IMR-90 (cell line): ENCODE measurements around the gene ZNF248. TPM values are rescaled to one million over a fixed set of nuclear protein-coding genes. Genes with fewer than 3 reads are reported as not detected.

Experiments
- ATAC-seq: fragments of 200-7000 bp; cut with Tn5 transposase; 2 replicates; pipeline ENCODE4 v1.9.1; 2020; ENCODE audit warnings: low read depth, mild to moderate bottlenecking, moderate library complexity
- BruUV-seq: library from RNA; stranded (reverse); fragments of 400-500 nt; replicated peaks from 2 replicates; lab custom pipeline; 2021; lab: Mats Ljungman, UMichigan
- CTCF ChIA-PET: fragments of 300-600 bp; formaldehyde crosslinking; extraction: SDS; loops from one replicate; lab custom pipeline; 2021; ENCODE audit warnings: antibody characterized with exemption; lab: Yijun Ruan, JAX
- POLR2A ChIA-PET: fragments of 300-600 bp; sonication (Branson Sonifier 250); formaldehyde crosslinking; loops from one replicate; lab custom pipeline; 2022; ENCODE audit warnings: antibody characterized with exemption; ENCODE audit not compliant: unreplicated experiment; lab: Charles Lee
- DNase-seq: peaks from one replicate; pipeline ENCODE4 v3.0.0; 2013
- H2AFZ ChIP-seq: replicated peaks from 2 replicates; pipeline ENCODE3; 2013; ENCODE audit warnings: low read length, mild to moderate bottlenecking; ENCODE audit not compliant: poor library complexity
- H2AK5ac ChIP-seq: 2 replicates; pipeline ENCODE4 v1.6.1; 2013; ENCODE audit warnings: low read depth, low read length, inconsistent platforms
- H2AK9ac ChIP-seq: replicated peaks from 2 replicates; pipeline ENCODE3; 2013; ENCODE audit warnings: mild to moderate bottlenecking, low read depth, low read length, moderate library complexity; ENCODE audit not compliant: poor library complexity
- H2BK120ac ChIP-seq: 2 replicates; pipeline ENCODE4 v1.6.1; 2013; ENCODE audit warnings: low read depth, low read length, inconsistent platforms
- H2BK15ac ChIP-seq: 3 replicates; pipeline ENCODE4 v1.6.1; 2013; ENCODE audit warnings: low read depth, low read length, inconsistent platforms
- H2BK20ac ChIP-seq: 2 replicates; pipeline ENCODE4 v1.6.1; 2013; ENCODE audit warnings: low read depth, mild to moderate bottlenecking, inconsistent platforms, low read length, moderate library complexity
- H2BK5ac ChIP-seq: 2 replicates; pipeline ENCODE4 v1.6.1; 2013; ENCODE audit warnings: mild to moderate bottlenecking, low read depth, low read length, inconsistent platforms; ENCODE audit not compliant: poor library complexity, severe bottlenecking
- H3K14ac ChIP-seq: replicated peaks from 2 replicates; pipeline ENCODE4 v1.6.1; 2013; ENCODE audit warnings: low read depth, low read length, inconsistent platforms
- H3K18ac ChIP-seq: 2 replicates; pipeline ENCODE4 v1.6.1; 2013; ENCODE audit warnings: low read depth, low read length, control low read depth
- H3K23ac ChIP-seq: 2 replicates; pipeline ENCODE4 v1.6.1; 2013; ENCODE audit warnings: low read depth, low read length, inconsistent platforms
- H3K27ac ChIP-seq: 2 replicates; pipeline ENCODE4 v1.5.1; 2013; ENCODE audit warnings: mild to moderate bottlenecking, control low read depth, low read length; ENCODE audit not compliant: insufficient read depth
- H3K27me3 ChIP-seq: 2 replicates; pipeline ENCODE4 v1.6.1; 2013; ENCODE audit warnings: low read length; ENCODE audit not compliant: control insufficient read depth, insufficient read depth
- H3K36me3 ChIP-seq: 2 replicates; pipeline ENCODE4 v1.6.1; 2013; ENCODE audit warnings: low read length, mixed read lengths; ENCODE audit not compliant: control insufficient read depth, insufficient read depth
- H3K4ac ChIP-seq: 2 replicates; pipeline ENCODE4 v1.6.1; 2013; ENCODE audit warnings: low read depth, low read length, inconsistent platforms
- H3K4me1 ChIP-seq: 2 replicates; pipeline ENCODE4 v1.6.1; 2013; ENCODE audit warnings: low read length, mixed read lengths; ENCODE audit not compliant: control insufficient read depth, insufficient read depth
- H3K4me2 ChIP-seq: 2 replicates; pipeline ENCODE4 v1.6.1; 2013; ENCODE audit warnings: low read depth, mild to moderate bottlenecking, control low read depth, low read length, moderate library complexity
- H3K4me3 ChIP-seq: 2 replicates; pipeline ENCODE4 v1.5.1; 2013; ENCODE audit warnings: low read depth, mild to moderate bottlenecking, control low read depth, low read length, moderate library complexity; ENCODE audit not compliant: insufficient read depth
- H3K56ac ChIP-seq: 2 replicates; pipeline ENCODE4 v1.6.1; 2013; ENCODE audit warnings: low read length, inconsistent platforms; ENCODE audit not compliant: insufficient read depth; ENCODE audit errors: extremely low read depth
- H3K79me1 ChIP-seq, 2 experiments: 2 replicates each; pipeline ENCODE4 v1.6.1; 2013; ENCODE audit warnings: low read length in 2 of 2, inconsistent platforms in 1 of 2, low read depth in 1 of 2
- H3K9ac ChIP-seq: 2 replicates; pipeline ENCODE4 v1.6.1; 2013; ENCODE audit warnings: low read depth, low read length, control low read depth
- H3K9me1 ChIP-seq: 2 replicates; pipeline ENCODE4 v1.6.1; 2013; ENCODE audit warnings: low read length, inconsistent platforms; ENCODE audit not compliant: insufficient read depth
- H3K9me3 ChIP-seq: 2 replicates; pipeline ENCODE4 v1.6.1; 2013; ENCODE audit warnings: low read length; ENCODE audit not compliant: control insufficient read depth, insufficient read depth
- H4K20me1 ChIP-seq: 2 replicates; pipeline ENCODE4 v1.6.1; 2013; ENCODE audit warnings: low read length, inconsistent platforms; ENCODE audit not compliant: insufficient read depth
- H4K5ac ChIP-seq: 2 replicates; pipeline ENCODE4 v1.6.1; 2013; ENCODE audit warnings: mild to moderate bottlenecking, low read depth, low read length, control low read depth
- H4K8ac ChIP-seq, 2 experiments: 2 replicates each; pipeline ENCODE4 v1.6.1; 2013; ENCODE audit warnings: low read depth in 2 of 2, low read length in 2 of 2, control low read depth in 1 of 2, inconsistent platforms in 1 of 2
- H4K91ac ChIP-seq: 2 replicates; pipeline ENCODE4 v1.6.1; 2013; ENCODE audit warnings: low read depth, low read length, inconsistent platforms; ENCODE audit not compliant: insufficient read depth
- BHLHE40 ChIP-seq: fragments of 150-350 bp; IDR thresholded peaks from 2 replicates; pipeline ENCODE4 v1.6.1; 2016; ENCODE audit warnings: mild to moderate bottlenecking, low read depth, low read length
- CEBPB ChIP-seq: IDR thresholded peaks from 2 replicates; pipeline ENCODE4 v1.6.1; 2012; ENCODE audit warnings: low read depth, low read length, improper control_type of control experiment
- CHD1 ChIP-seq: IDR thresholded peaks from 2 replicates; pipeline ENCODE4 v1.6.1; 2012; ENCODE audit warnings: low read depth, low read length, improper control_type of control experiment
- CTCF ChIP-seq: conservative IDR thresholded peaks from 2 replicates; pipeline ENCODE4 v1.5.1; 2012; ENCODE audit warnings: mild to moderate bottlenecking, low read depth, low read length, improper control_type of control experiment
- FOS ChIP-seq: fragments of 150-350 bp; IDR thresholded peaks from 2 replicates; pipeline ENCODE4 v1.6.1; 2016; ENCODE audit warnings: low read depth, low read length
- MAFK ChIP-seq: IDR thresholded peaks from 2 replicates; pipeline ENCODE4 v1.6.1; 2012; ENCODE audit warnings: low read depth, low read length, improper control_type of control experiment
- MAZ ChIP-seq: IDR thresholded peaks from 2 replicates; pipeline ENCODE4 v1.6.1; 2012; ENCODE audit warnings: low read depth, mild to moderate bottlenecking, low read length, improper control_type of control experiment, moderate library complexity, borderline replicate concordance
- MXI1 ChIP-seq: IDR thresholded peaks from 2 replicates; pipeline ENCODE4 v1.6.1; 2012; ENCODE audit warnings: low read depth, mild to moderate bottlenecking, low read length, moderate library complexity, borderline replicate concordance
- NFE2L2 ChIP-seq: fragments of 150-350 bp; IDR thresholded peaks from 2 replicates; pipeline ENCODE4 v1.6.1; 2016; ENCODE audit warnings: low read depth, mild to moderate bottlenecking, low read length
- POLR2A ChIP-seq: IDR thresholded peaks from 2 replicates; pipeline ENCODE4 v1.6.1; 2012; ENCODE audit warnings: mild to moderate bottlenecking, low read depth, low read length
- RAD21 ChIP-seq: IDR thresholded peaks from 2 replicates; pipeline ENCODE4 v1.6.1; 2012; ENCODE audit warnings: low read length, improper control_type of control experiment
- RCOR1 ChIP-seq: IDR thresholded peaks from 2 replicates; pipeline ENCODE4 v1.6.1; 2012; ENCODE audit warnings: mild to moderate bottlenecking, low read length, improper control_type of control experiment; ENCODE audit not compliant: insufficient replicate concordance
- RFX5 ChIP-seq: IDR thresholded peaks from 2 replicates; pipeline ENCODE4 v1.8.0; 2012; ENCODE audit warnings: low read depth, mild to moderate bottlenecking, low read length, moderate library complexity
- SMC3 ChIP-seq: fragments of 150-350 bp; IDR thresholded peaks from 2 replicates; pipeline ENCODE4 v1.6.1; 2016; ENCODE audit warnings: low read depth, mild to moderate bottlenecking, antibody characterized with exemption, low read length, moderate library complexity
- dilution Hi-C: fragments of 300-500 bp; cut with HindIII; formaldehyde crosslinking; loops from one replicate; pipeline ENCODE4 v1.14.3; 2018; ENCODE audit warnings: low sequenced_read_pairs; ENCODE audit not compliant: unreplicated experiment
- in situ Hi-C: fragments of 300-500 bp; cut with MboI; formaldehyde crosslinking; loops from 3 replicates; pipeline ENCODE4 v1.14.3; 2019; ENCODE audit warnings: low sequenced_read_pairs, inconsistent platforms, mixed read lengths
- intact Hi-C: fragments of 100-400 bp; cut with micrococcal nuclease; formaldehyde crosslinking; loops from 2 replicates; pipeline ENCODE4 v1.10.0; 2022
- polyA plus RNA-seq, 3 experiments: library from polyadenylated mRNA; depleted of rRNA; stranded (reverse); fragments of >200 nt; gene quantifications; 2 replicates each; pipeline ENCODE4 v1.2.3, GENCODE V29; 2012; ENCODE audit warnings: low replicate concordance in 1 of 3
- total RNA-seq: library from RNA; depleted of rRNA; stranded (reverse); fragments of >200 nt; gene quantifications from 2 replicates; pipeline ENCODE4 v1.2.3, GENCODE V29; 2012
- TF ChIP-seq, protein P1 (sequence below): fragments of 150-350 bp; IDR thresholded peaks from 2 replicates; pipeline ENCODE4 v1.6.1; 2016; ENCODE audit warnings: low read depth, mild to moderate bottlenecking, low read length, moderate library complexity, borderline replicate concordance
- TF ChIP-seq, protein P2 (sequence below): fragments of 150-350 bp; IDR thresholded peaks from 2 replicates; pipeline ENCODE4 v1.6.1; 2017; ENCODE audit warnings: mild to moderate bottlenecking, antibody characterized with exemption, low read length, low read depth

Gene ZNF248
- total and polyA plus RNA-seq, 2 of the 4 experiments (the other 2 are of a cell fraction), result 5.1 to 5.7 TPM

GRCh38 chr10:37801557-37801956 lies 55.9 kb downstream of the ZNF248 start:
- H3K36me3 ChIP-seq, result no peaks in the 10 kb centered on the region
- no peak overlapping the region for H2BK15ac ChIP-seq
- no peak for ATAC-seq
- no peak overlapping the region for H3K14ac ChIP-seq
- intact Hi-C loops, result no loop called here
- H3K9me3 ChIP-seq, result 0 out of 2 replicates have a peak, but pooled peaks cover 2% of the 10 kb centered on the region
- H3K9ac ChIP-seq, result no peak overlapping the region
- no peak overlapping the region for H3K4me3 ChIP-seq
- no peaks in the 10 kb centered on the region for H3K79me1 ChIP-seq
- dilution Hi-C loops, result no loop called here
- no peak overlapping the region for H4K8ac ChIP-seq
- POLR2A ChIA-PET, result no interaction called here
- no peaks in the 10 kb centered on the region for H3K9me1 ChIP-seq
- H3K4ac ChIP-seq, result no peak overlapping the region
- CTCF ChIA-PET, result no interaction called here
- DNase-seq, result no peak
- H2AK9ac ChIP-seq, result no peak overlapping the region
- H4K20me1 ChIP-seq, result no peaks in the 10 kb centered on the region
- H4K91ac ChIP-seq, result no peak overlapping the region
- in situ Hi-C loops, result no loop called here
- no peak overlapping the region for H2BK120ac ChIP-seq
- no peak overlapping the region for H3K56ac ChIP-seq
- H3K4me1 ChIP-seq, result no peaks in the 10 kb centered on the region
- no peak overlapping the region for H2BK5ac ChIP-seq
- H3K23ac ChIP-seq, result no peak overlapping the region
- no peaks in the 10 kb centered on the region for H3K27me3 ChIP-seq
- H2AK5ac ChIP-seq, result no peak overlapping the region
- H2AFZ ChIP-seq, result no peak overlapping the region
- TF ChIP-seq CHD1 (no peak), POLR2A (no peak), CEBPB (no peak), BHLHE40 (no peak), SMC3 (no peak), MXI1 (no peak), FOS (no peak), NFE2L2 (no peak), CTCF (no peak), RCOR1 (no peak), RFX5 (no peak), MAZ (no peak), RAD21 (no peak), MAFK (no peak)
- TF ChIP-seq, protein P1, sequence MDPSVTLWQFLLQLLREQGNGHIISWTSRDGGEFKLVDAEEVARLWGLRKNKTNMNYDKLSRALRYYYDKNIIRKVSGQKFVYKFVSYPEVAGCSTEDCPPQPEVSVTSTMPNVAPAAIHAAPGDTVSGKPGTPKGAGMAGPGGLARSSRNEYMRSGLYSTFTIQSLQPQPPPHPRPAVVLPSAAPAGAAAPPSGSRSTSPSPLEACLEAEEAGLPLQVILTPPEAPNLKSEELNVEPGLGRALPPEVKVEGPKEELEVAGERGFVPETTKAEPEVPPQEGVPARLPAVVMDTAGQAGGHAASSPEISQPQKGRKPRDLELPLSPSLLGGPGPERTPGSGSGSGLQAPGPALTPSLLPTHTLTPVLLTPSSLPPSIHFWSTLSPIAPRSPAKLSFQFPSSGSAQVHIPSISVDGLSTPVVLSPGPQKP, result no peak
- TF ChIP-seq, protein P2, sequence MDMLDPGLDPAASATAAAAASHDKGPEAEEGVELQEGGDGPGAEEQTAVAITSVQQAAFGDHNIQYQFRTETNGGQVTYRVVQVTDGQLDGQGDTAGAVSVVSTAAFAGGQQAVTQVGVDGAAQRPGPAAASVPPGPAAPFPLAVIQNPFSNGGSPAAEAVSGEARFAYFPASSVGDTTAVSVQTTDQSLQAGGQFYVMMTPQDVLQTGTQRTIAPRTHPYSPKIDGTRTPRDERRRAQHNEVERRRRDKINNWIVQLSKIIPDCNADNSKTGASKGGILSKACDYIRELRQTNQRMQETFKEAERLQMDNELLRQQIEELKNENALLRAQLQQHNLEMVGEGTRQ, result no peak
- no peak overlapping the region for H3K18ac ChIP-seq
- no peak overlapping the region for H3K27ac ChIP-seq
- H4K5ac ChIP-seq, result no peak overlapping the region
- no TSS peak for BruUV-seq
- H2BK20ac ChIP-seq, result no peak overlapping the region
- no peak overlapping the region for H3K4me2 ChIP-seq
